ENCODE measurements around the gene OOSP4B.
"Not testable (repeated sequence)": the region's sequence is repeated elsewhere in the genome, so short reads cannot be mapped to it uniquely, and the experiment has no call there.

The OOSP4B gene

DNA sequence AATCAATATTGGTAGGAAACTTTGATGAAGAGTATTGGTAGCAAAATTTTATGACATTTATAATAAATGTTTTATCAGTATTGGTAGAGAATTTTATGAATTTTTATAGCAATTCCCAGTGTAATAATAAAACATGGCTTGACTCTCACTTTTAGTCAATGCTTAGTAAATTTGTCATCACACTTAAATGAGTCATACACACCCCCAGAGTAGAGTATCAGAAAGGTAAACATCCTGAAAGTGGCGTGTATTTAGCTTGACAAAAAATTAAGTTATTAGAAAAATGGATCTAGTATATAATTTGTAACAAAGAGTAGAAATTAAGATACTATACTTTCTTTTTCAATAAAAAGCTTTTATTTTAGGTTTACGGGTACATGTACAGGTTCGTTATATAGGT is 42.1 kb downstream of the OOSP4B start:
- no peak for DNase-seq (ENCODE audit: extremely low read depth in 1 of 2, low read depth in 1 of 2)

DNA sequence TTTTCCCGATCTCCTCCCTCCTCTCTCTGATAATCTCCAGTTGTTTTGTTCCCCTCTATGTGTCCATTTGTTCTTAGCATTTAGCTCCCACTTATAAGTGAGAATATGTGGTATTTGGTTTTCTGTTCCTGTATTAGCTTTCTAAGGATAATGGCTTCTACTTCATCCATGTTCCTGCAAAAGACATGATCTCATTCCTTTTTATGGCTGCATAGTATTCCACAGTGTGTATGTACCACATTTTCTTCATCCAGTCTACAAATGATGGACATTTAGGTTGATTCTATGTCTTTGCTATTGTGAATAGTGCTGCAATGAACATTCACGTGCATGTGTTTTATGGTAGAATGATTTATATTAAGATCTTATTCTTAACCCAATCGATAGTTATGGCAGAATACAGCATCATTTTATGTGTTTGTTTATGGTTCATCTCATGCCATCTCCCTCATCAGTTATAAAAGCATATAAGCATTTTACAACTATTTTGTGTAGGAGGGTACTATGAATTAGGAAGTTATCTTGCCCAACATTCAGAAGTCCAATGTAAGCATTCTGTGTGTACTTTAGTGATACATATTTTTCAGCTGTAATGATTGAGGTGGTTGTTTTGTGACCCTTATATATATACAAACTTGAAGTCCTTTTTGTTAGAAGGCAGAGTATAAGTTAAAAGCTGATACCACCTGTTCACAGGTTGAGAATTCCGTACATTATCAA is 42.7 kb downstream of the OOSP4B start:
- no peak for DNase-seq (ENCODE audit: extremely low read depth in 1 of 2, low read depth in 1 of 2)

DNA sequence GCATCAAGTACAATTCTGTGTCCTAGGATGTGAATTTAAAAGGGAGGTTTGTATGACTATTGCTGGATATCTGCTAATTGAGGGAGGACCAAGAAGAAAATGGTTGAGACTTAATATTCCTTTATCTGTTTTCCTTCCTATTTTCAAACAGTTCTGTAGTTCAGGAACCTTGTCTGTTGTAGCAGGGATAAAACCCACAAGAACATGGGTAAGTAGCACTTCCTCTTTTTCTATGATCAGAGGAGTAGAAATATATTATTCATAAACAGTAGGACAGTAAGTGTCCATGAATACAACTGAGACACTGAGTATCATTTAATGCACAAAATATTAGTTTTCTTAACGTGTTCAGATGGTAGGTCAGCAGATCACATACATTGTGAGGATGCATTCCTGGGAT is 47.1 kb downstream of the OOSP4B start:
- DNase-seq (ENCODE audit: extremely low read depth in 1 of 2, low read depth in 1 of 2), result no peak

DNA sequence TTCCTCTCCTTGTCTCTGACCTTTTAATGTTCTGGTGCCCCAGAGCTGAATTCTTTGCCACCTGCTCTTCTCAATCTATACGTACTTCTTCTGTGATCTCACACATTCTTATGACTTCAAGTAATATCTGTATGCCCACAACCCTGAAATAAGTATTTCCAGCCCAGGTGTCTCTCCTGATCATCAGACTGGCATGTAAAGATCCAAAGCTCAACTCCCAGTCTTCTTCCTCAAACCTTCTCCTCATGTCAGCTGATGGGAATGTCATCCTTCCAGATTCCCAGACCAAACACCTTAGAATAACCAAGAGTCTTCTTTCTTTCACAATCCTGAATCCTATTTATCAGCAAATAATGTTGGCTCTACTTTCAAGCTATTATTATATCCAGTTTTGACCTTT is 48.8 kb downstream of the OOSP4B start:
- no peak for DNase-seq (ENCODE audit: extremely low read depth in 1 of 2, low read depth in 1 of 2)

DNA sequence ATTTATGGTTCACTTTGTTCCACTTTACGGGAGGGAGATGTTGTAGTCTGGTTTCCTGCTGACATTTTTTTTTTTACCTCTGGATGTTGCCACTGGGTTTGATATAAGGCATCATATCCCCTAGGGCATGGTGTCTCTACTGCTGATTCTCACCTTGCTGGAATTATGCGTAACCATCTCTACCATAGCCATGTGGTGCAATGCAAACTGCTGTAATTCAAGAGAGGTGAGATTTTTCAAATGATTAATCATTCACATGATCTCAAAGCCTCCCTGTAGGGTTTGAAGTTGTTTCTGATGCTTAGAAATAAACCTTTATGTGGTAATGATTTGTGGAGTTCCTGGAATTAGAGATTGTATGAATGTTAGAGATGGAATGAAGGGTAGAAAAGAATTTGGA is 52.5 kb downstream of the OOSP4B start:
- DNase-seq (ENCODE audit: extremely low read depth in 1 of 2, low read depth in 1 of 2), result no peak

DNA sequence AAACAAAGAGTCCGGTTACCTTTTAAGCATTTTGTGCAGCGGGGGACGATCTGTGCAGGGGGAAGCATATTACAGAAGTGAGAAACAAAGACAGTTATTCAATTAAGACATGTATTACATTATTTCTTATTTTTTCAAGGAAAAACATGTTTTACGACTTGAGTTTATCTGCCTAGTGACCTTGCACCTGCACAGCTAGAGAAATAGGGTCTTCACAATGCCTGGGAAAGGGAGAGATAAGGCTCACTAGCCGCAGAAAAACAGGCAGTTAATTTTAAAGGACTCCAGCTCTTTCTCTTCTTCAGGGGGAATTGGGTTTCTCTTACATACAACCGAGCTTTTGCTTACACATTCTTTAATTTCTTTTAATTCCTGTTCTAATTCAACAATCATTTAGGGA is 54.7 kb downstream of the OOSP4B start:
- not testable (repeated sequence) for DNase-seq (ENCODE audit: extremely low read depth in 1 of 2, low read depth in 1 of 2)

DNA sequence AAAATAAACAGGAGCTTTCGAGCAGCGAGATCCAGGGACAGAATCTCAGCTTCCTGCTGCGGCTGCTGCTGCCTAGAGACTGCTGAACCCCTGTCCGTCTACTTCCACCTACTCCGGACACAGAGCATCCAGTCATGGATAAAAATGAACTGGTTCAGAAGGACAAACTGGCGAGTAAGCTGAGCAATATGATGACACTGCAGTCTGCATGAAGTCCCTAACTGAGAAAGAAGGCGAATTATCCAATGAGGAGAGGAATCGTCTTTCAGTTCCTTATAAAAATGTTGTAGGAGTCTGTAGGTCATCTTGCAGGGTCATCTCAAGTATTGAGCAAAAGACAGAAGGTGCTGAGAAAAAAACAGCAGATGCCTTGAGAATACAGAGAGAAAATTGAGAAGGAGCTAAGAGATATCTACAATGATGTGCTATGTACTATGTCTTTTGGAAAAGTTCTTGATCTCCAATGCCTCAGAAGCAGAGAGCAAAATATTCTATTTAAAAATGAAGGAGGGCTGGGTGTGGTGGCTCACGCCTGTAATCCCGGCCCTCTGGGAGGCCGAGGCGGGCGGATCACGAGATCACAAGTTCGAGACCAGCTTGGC is 60.3 kb downstream of the OOSP4B start:
- DNase-seq (ENCODE audit: extremely low read depth in 1 of 2, low read depth in 1 of 2), result no peak

DNA sequence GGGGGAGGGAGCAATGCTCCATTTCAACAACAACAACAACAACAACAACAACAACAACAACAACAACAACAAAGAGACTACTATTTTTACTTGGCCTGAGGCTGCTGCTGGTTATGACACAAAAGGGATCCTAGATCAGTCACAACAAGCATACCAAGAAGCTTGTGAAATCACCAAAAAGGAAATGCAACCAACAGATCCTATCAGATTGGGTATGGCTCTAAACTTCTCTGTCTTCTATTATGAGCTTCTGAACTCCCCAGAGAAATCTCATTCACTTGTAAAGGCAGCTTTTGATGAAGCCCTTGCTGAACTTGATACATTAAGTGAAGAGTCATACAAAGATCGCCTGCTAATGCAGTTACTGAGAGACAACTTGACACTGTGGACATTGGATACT is 61.0 kb downstream of the OOSP4B start:
- no peak for DNase-seq (ENCODE audit: extremely low read depth in 1 of 2, low read depth in 1 of 2)

DNA sequence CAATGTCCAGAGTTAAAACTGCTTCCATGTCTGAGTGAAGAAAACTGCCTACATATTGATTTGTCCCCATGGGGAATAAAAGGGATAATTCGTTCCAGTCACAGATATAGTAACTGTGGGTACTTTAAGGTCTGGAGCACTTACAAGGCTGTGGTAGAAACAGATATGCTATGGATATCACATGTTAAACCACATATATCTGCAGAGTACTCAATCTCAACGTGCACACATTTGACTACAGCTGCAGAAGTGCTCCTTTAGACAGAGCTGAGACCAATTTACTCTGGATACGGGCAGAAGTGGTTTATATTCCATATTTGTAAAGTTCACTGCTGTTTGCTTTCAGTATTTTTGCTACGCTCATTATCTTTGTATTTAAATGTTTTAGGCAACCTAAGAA is 61.8 kb downstream of the OOSP4B start:
- DNase-seq (ENCODE audit: extremely low read depth in 1 of 2, low read depth in 1 of 2), result no peak

DNA sequence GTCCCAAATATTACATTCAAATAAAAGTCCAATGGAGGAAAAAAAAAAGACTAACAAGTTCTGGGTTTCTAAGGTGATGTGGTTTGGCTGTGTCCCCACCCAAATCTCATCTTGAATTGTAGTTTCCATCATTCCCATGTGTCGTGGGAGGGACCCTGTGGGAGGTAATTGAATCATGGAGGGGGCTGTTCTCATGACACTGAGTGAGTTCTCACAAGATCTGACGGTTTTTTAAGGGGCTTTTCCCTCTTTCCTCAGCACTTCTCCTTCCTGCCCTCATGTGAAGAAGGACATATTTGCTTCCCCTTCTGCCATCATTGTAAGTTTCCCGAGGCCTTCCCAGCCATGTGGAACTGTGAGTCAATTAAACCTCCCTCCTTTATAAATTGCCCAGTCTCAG is 63.6 kb downstream of the OOSP4B start:
- no peak for DNase-seq (ENCODE audit: extremely low read depth in 1 of 2, low read depth in 1 of 2)

Data from activated CD8-positive, alpha-beta memory T cell treated with anti-CD3 and anti-CD28 coated beads for 1 hour (primary cell).